GM13977 (cell line): ENCODE measurements around the gene FUT8.
"Not testable (repeated sequence)": the region's sequence is repeated elsewhere in the genome, so short reads cannot be mapped to it uniquely, and the experiment has no call there.

Experiments used
- DNase-seq: peaks from one replicate; pipeline ENCODE4 v3.0.0; 2012; ENCODE audit warnings: low spot score
- CTCF ChIP-seq: IDR thresholded peaks from 2 replicates; pipeline ENCODE4 v1.5.1; 2012; ENCODE audit warnings: mild to moderate bottlenecking, control low read depth; ENCODE audit not compliant: insufficient read depth; ENCODE audit errors: extremely low read depth, missing control alignments
- in situ Hi-C: fragments of 300-500 bp; cut with MboI; formaldehyde crosslinking; loops from one replicate; pipeline ENCODE4 v1.12.0; 2022; ENCODE audit warnings: low sequenced_read_pairs, low pct_unique_long_range_greater_than_20kb, mixed read lengths, inconsistent platforms; ENCODE audit not compliant: unreplicated experiment

Gene FUT8

GRCh38 chr14:65423982-65424381 is 11.5 kb downstream of the FUT8 start:
- in situ Hi-C loops = loop anchor here (25.0 kb wide), 3 partner anchors 413 to 538 kb away; partner anchors contain the start of gene FNTB
- no peak for DNase-seq
- TF ChIP-seq CTCF = no peak

- DNase-seq = no peak
- no peak for TF ChIP-seq CTCF
- in situ Hi-C loops = loop anchor here (25.0 kb wide), 3 partner anchors 413 to 538 kb away; partner anchors contain the start of gene FNTB
Observed at GRCh38 chr14:65424531-65424930, 12.0 kb downstream of the FUT8 start.

- TF ChIP-seq CTCF = no peak
- in situ Hi-C loops = no loop called here
- no peak for DNase-seq
Observed at GRCh38 chr14:65425885-65426284, 13.4 kb downstream of the FUT8 start.

GRCh38 chr14:65426902-65427301 is 14.4 kb downstream of the FUT8 start:
- DNase-seq, in situ Hi-C loops: not testable (repeated sequence)

- in situ Hi-C loops = no loop called here
- TF ChIP-seq CTCF = no peak
- DNase-seq = no peak
Observed at GRCh38 chr14:65428691-65429090, 16.2 kb downstream of the FUT8 start.

- in situ Hi-C loops = no loop called here
- no peak for DNase-seq
- TF ChIP-seq CTCF = no peak
Observed at GRCh38 chr14:65429757-65430156, 17.2 kb downstream of the FUT8 start.

- no peak for TF ChIP-seq CTCF
- in situ Hi-C loops = no loop called here
- DNase-seq = no peak
Observed at GRCh38 chr14:65431245-65431644, 18.7 kb downstream of the FUT8 start.
